HL-60 (cell line): ENCODE measurements around the gene AP2A1.
A peak's percentile ranks its signal among the peaks of the same experiment; 100 is the strongest.
"Not testable (repeated sequence)": the region's sequence is repeated elsewhere in the genome, so short reads cannot be mapped to it uniquely, and the experiment has no call there.

ENCODE experiments used
- DNase-seq, 2 experiments: peaks; one replicate each; pipeline ENCODE4 v3.0.0-alpha.2; 2010 to 2020; ENCODE audit warnings: low read depth in 1 of 2, low spot score in 1 of 2
- H3K27ac ChIP-seq: fragments of 250-450 bp; sonication (Bioruptor Pico); replicated peaks from 2 replicates; pipeline ENCODE4 v1.5.1; 2020; ENCODE audit warnings: mild to moderate bottlenecking, moderate library complexity
- H3K27me3 ChIP-seq: fragments of 250-450 bp; sonication (Bioruptor Pico); 2 replicates; pipeline ENCODE4 v1.5.1; 2021; ENCODE audit warnings: mild to moderate bottlenecking, moderate library complexity; ENCODE audit not compliant: insufficient read depth, poor library complexity, severe bottlenecking
- H3K4me3 ChIP-seq: replicated peaks from 2 replicates; pipeline ENCODE4 v1.5.1; 2011; ENCODE audit warnings: mild to moderate bottlenecking, control low read depth, low read length; ENCODE audit not compliant: insufficient read depth
- CTCF ChIP-seq: IDR thresholded peaks from one replicate; pipeline ENCODE4 v1.5.1; 2011; ENCODE audit warnings: low read length, control low read depth, inconsistent platforms; ENCODE audit not compliant: insufficient read depth
- GABPA ChIP-seq: IDR thresholded peaks from 2 replicates; pipeline ENCODE4 v1.6.1; 2012; ENCODE audit warnings: low read depth
- POLR2AphosphoS5 ChIP-seq: IDR thresholded peaks from 2 replicates; pipeline ENCODE4 v1.6.1; 2012; ENCODE audit warnings: low read depth
- REST ChIP-seq: IDR thresholded peaks from 2 replicates; pipeline ENCODE4 v1.6.1; 2012; ENCODE audit warnings: low read depth; ENCODE audit not compliant: insufficient replicate concordance
- SPI1 ChIP-seq: IDR thresholded peaks from 2 replicates; pipeline ENCODE4 v1.6.1; 2012; ENCODE audit warnings: low read depth, mild to moderate bottlenecking, borderline replicate concordance

AP2A1 gene

GRCh38 chr19:49814010-49814409 lies 47.2 kb downstream of the AP2A1 start:
- Histone ChIP-seq H3K27me3 (no peaks in the 10 kb centered on the region), H3K27ac (peak overlapping the region; percentile 95), H3K4me3 (no peak overlapping the region; the same call in 1 of the 2 replicates)
- TF ChIP-seq SPI1 (no peak), CTCF (no peak)
- DNase-seq, result no peak

- H3K4me3 ChIP-seq, result no peak overlapping the region
- no peak for TF ChIP-seq REST
- TF ChIP-seq CTCF, result no peak
- no peak for TF ChIP-seq GABPA
- TF ChIP-seq SPI1, result no peak
- TF ChIP-seq POLR2AphosphoS5, result no peak
- no peak for DNase-seq
- H3K27ac ChIP-seq, result no peak overlapping the region
- no peaks in the 10 kb centered on the region for H3K27me3 ChIP-seq
These were observed 49.8 kb downstream of the AP2A1 start for GRCh38 chr19:49816590-49816989.

GRCh38 chr19:49817964-49818648 lies 51.3 kb downstream of the AP2A1 start, which contains the start of gene MED25:
Gene MED25 (plus strand): TSS chr19:49818289. CDS start chr19:49818342, 53 bp downstream.
- TF ChIP-seq REST (no peak), POLR2AphosphoS5 (peak; percentile 64; the same call in 1 of the 2 replicates)
- H3K27me3 ChIP-seq, result no peaks in the 10 kb centered on the region
- H3K27ac ChIP-seq, result peak within 1 kb of the TSS; percentile 97
- peak; percentile 67 to 83 for DNase-seq
- H3K4me3 ChIP-seq, result peak within 1 kb of the TSS; percentile 94

GRCh38 chr19:49818649-49819370 lies 52.0 kb downstream of the AP2A1 start:
- TF ChIP-seq CTCF, result no peak
- TF ChIP-seq GABPA, result no peak
- no peak for TF ChIP-seq REST
- H3K27ac ChIP-seq, result peak overlapping the region; percentile 97

GRCh38 chr19:49819452-49820115 lies 52.8 kb downstream of the AP2A1 start:
- DNase-seq, H3K27me3 ChIP-seq, H3K27ac ChIP-seq: not testable (repeated sequence)
- peak overlapping the region; percentile 94; the same call in 1 of the 2 replicates for H3K4me3 ChIP-seq

More at GRCh38 chr19:49818649-49819370, 52.0 kb downstream of the AP2A1 start:
- no peak for DNase-seq
- Histone ChIP-seq H3K27me3 (no peaks in the 10 kb centered on the region), H3K4me3 (peak overlapping the region; percentile 94)
